Activated CD8-positive, alpha-beta T cell treated with anti-CD3 and anti-CD28 coated beads for 36 hours (primary cell): ENCODE results near the gene IGFBPL1. TPM values are rescaled to one million over a fixed set of nuclear protein-coding genes. Genes with fewer than 3 reads are reported as not detected.
A peak's percentile ranks its signal among the peaks of the same experiment; 100 is the strongest.

Experiments
- ATAC-seq: fragments of 200-7000 bp; cut with Tn5 transposase; one replicate; pipeline ENCODE4 v1.10.0; 2021; ENCODE audit warnings: mild to moderate bottlenecking, moderate library complexity
- CTCF ChIA-PET: fragments of 350-600 bp; sonication (Branson Sonifier 250); formaldehyde crosslinking; loops from one replicate; lab custom pipeline; 2021; ENCODE audit warnings: antibody characterized with exemption; lab: Charles Lee
- POLR2A ChIA-PET: fragments of 350-600 bp; sonication (Branson Sonifier 250); formaldehyde crosslinking; loops from one replicate; lab custom pipeline; 2021; ENCODE audit warnings: antibody characterized with exemption; lab: Charles Lee
- DNase-seq: peaks from one replicate; pipeline ENCODE4 v3.0.0-alpha.2; 2020
- H3K27ac Mint-ChIP-seq: one replicate; pipeline ENCODE4 v1.8.0; 2021; ENCODE audit warnings: mild to moderate bottlenecking, mixed read lengths
- H3K27me3 Mint-ChIP-seq: one replicate; pipeline ENCODE4 v1.8.0; 2021; ENCODE audit warnings: mixed read lengths
- H3K36me3 Mint-ChIP-seq: one replicate; pipeline ENCODE4 v1.8.0; 2021; ENCODE audit warnings: low read depth, mixed read lengths
- H3K4me1 Mint-ChIP-seq: one replicate; pipeline ENCODE4 v1.8.0; 2021; ENCODE audit warnings: low read depth, mixed read lengths
- H3K4me3 Mint-ChIP-seq: one replicate; pipeline ENCODE4 v1.8.0; 2021; ENCODE audit warnings: mild to moderate bottlenecking, moderate library complexity, mixed read lengths
- H3K9me3 Mint-ChIP-seq: one replicate; pipeline ENCODE4 v1.8.0; 2021; ENCODE audit warnings: mixed read lengths
- intact Hi-C: fragments of 100-400 bp; cut with micrococcal nuclease; formaldehyde crosslinking; loops from one replicate; pipeline ENCODE4 v1.10.0; 2022
- total RNA-seq, 2 experiments: library from RNA; stranded (reverse); gene quantifications; one replicate each; pipeline ENCODE4 v1.2.3, GENCODE V29; 2021
- TF ChIP-seq, protein P1 (sequence below): fragments of 200-600 bp; IDR thresholded peaks from one replicate; pipeline ENCODE4 v1.8.0; 2022; ENCODE audit warnings: antibody characterized with exemption, mild to moderate bottlenecking

IGFBPL1 gene
- total RNA-seq, 2 experiments from 2014 or later: not detected

DNA sequence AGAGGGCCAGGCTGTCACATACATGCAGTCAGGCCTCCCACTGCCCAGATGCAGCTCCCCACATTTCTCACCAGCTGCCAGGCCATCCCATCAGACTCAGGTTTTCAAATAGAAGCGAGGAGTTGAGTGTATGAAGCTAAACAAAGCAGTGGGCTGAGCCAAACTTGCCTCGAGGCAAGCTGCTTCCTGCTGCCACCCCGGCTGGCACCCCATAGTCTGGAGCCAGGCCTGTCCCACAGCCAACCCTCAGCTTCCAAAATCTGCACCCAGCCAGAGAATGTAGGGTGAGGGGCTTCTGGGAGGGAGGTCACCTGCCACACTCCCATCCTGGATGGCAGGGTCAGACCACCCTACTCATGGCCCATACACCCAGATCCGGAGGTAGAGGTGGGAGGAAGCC, 54.1 kb downstream of the IGFBPL1 start:
- ATAC-seq (no peak), DNase-seq (no peak)
- ChIA-PET POLR2A (interaction anchor here (0.9 kb wide), 1 partner anchor 48 kb away, joined by 3 read pairs; no protein-coding TSS in a partner anchor), CTCF (interaction anchor here (0.6 to 1.0 kb wide), 3 partner anchors 9 to 281 kb away, joined by 3 to 4 read pairs (median 4); no protein-coding TSS in a partner anchor)
- Mint-ChIP-seq H3K9me3 (no peaks in the 10 kb centered on the region), H3K36me3 (no peaks in the 10 kb centered on the region), H3K27ac (no peak overlapping the region), H3K4me1 (no peaks in the 10 kb centered on the region), H3K27me3 (peaks cover 6% of the 10 kb centered on the region), H3K4me3 (no peak overlapping the region)
- intact Hi-C loops: no loop called here
- TF ChIP-seq, protein P1, sequence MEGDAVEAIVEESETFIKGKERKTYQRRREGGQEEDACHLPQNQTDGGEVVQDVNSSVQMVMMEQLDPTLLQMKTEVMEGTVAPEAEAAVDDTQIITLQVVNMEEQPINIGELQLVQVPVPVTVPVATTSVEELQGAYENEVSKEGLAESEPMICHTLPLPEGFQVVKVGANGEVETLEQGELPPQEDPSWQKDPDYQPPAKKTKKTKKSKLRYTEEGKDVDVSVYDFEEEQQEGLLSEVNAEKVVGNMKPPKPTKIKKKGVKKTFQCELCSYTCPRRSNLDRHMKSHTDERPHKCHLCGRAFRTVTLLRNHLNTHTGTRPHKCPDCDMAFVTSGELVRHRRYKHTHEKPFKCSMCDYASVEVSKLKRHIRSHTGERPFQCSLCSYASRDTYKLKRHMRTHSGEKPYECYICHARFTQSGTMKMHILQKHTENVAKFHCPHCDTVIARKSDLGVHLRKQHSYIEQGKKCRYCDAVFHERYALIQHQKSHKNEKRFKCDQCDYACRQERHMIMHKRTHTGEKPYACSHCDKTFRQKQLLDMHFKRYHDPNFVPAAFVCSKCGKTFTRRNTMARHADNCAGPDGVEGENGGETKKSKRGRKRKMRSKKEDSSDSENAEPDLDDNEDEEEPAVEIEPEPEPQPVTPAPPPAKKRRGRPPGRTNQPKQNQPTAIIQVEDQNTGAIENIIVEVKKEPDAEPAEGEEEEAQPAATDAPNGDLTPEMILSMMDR: no peak

DNA sequence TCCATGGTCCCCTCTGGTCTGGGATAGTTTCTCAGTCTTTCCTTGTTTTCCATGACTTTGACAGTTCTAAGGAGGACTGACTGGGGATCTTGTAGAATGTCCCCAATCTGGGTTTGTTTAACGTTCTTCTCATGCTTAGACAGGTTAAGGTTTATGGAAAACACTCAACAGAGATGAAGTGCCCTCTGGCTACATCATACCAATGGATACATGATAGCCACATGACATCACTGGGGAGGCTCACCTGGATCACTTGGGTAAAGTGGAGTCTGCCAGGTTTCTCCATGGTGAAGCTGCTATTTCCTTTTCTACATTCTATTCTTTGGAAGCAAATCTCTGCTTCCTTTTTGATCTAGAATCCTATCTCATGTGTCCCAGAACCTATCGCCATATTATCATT, 55.5 kb downstream of the IGFBPL1 start:
- DNase-seq (no peak), ATAC-seq (no peak)
- TF ChIP-seq, protein P1: no peak
- intact Hi-C loops: loop anchor here (10.0 kb wide), 1 partner anchor 284 kb away; no protein-coding TSS in a partner anchor
- H3K36me3 Mint-ChIP-seq: no peaks in the 10 kb centered on the region
- ChIA-PET POLR2A (no interaction called here), CTCF (no interaction called here)
- H3K27ac Mint-ChIP-seq: no peak overlapping the region
- H3K4me1 Mint-ChIP-seq: no peaks in the 10 kb centered on the region
- H3K4me3 Mint-ChIP-seq: no peak overlapping the region
- no peaks in the 10 kb centered on the region for H3K9me3 Mint-ChIP-seq
- peaks cover 8% of the 10 kb centered on the region for H3K27me3 Mint-ChIP-seq

DNA sequence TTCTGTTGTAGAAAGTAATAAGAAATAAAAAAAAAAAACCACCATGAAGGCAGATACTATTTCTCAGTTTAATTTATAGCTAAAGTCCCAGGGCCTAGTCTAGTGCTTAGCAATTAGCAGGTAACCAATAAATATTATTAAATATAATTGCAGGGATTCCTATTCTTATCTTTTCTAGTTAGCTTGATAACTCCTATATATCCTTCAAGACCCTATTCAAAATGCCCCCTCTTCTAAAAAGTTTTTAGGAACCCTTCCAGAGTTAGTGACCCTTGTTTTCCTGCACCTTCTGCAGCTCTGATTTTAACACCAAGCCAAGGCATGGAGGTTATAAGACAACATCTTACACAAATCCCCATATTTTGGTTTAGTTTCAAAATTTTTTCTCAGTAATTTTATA, 56.4 kb downstream of the IGFBPL1 start:
- intact Hi-C loops: loop anchor here (10.0 kb wide), 1 partner anchor 283 kb away; no protein-coding TSS in a partner anchor
- TF ChIP-seq, protein P1: no peak
- no peak for DNase-seq
- Mint-ChIP-seq H3K4me1 (peaks cover 4% of the 10 kb centered on the region), H3K4me3 (no peak overlapping the region), H3K9me3 (no peaks in the 10 kb centered on the region), H3K27ac (no peak overlapping the region), H3K27me3 (peaks cover 8% of the 10 kb centered on the region), H3K36me3 (no peaks in the 10 kb centered on the region)
- ChIA-PET CTCF (no interaction called here), POLR2A (no interaction called here)
- ATAC-seq: no peak

DNA sequence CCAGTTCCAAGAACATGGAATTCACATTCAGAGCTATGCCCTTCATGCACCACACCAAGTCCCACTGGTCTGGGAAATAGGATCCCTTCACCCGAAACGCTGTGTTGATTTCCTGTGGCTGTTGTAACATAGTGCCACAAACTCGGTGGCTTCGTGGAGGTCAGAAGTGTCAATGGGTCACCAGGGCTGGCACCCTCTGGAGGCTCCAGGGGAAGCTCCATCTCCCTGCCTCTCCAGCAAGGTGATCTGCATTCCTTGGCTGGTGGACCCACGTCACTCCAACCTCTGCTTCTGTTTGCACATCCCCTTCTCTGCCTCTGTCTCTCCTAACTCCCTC, 60.7 kb downstream of the IGFBPL1 start:
- Mint-ChIP-seq H3K9me3 (no peaks in the 10 kb centered on the region), H3K27ac (no peak overlapping the region), H3K36me3 (no peaks in the 10 kb centered on the region), H3K4me3 (no peak overlapping the region), H3K27me3 (peaks cover 4% of the 10 kb centered on the region), H3K4me1 (peaks cover 4% of the 10 kb centered on the region)
- DNase-seq (no peak), ATAC-seq (no peak)
- TF ChIP-seq, protein P1: no peak
- intact Hi-C loops: loop anchor here (10.0 kb wide), 1 partner anchor 279 kb away; no protein-coding TSS in a partner anchor
- POLR2A ChIA-PET: no interaction called here
- CTCF ChIA-PET: interaction anchor here (1.4 kb wide), 1 partner anchor 9 kb away, joined by 4 read pairs; no protein-coding TSS in a partner anchor

DNA sequence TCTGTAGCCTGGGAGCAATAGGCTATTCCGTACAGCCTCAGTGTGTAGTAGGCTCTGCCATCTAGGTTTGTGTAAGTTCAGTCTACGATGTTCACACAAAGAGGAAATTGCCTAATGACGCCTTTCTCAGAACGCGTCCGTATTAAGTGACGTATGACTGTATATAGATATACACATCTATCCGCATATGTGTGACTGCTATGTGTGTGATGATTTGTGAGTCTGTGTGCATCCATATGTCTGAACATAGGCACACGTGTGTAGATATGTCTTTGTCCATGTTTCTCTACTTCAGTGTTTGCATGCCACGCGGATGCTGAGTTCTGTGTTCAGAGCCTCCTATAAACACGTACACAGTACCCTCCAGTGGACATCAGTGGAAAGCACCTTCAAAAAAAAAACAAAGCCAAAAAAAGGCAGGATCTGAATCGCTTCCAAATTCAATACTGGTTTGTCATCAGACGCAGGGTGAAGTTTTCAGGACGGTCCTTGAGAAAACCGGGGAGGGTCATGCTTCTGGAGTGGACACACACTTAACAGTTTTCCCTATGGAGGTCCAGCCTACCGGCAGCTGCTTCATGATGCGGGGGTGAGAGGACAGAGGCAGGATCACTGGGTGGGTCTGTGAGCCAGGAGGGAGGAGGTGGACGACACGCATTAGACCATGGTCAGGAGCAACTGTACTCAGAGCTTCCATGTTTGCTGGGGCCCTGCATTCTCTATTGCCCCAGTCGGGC, 61.2 kb downstream of the IGFBPL1 start:
- ChIA-PET POLR2A (no interaction called here), CTCF (interaction anchor here (1.4 kb wide), 1 partner anchor 10 kb away, joined by 4 read pairs; no protein-coding TSS in a partner anchor)
- H3K4me3 Mint-ChIP-seq: peak overlapping the region; percentile 34
- H3K27ac Mint-ChIP-seq: no peak overlapping the region
- H3K27me3 Mint-ChIP-seq: peaks cover 4% of the 10 kb centered on the region
- no peaks in the 10 kb centered on the region for H3K36me3 Mint-ChIP-seq
- H3K9me3 Mint-ChIP-seq: no peaks in the 10 kb centered on the region
- intact Hi-C loops: loop anchor here (10.0 kb wide), 1 partner anchor 278 kb away; no protein-coding TSS in a partner anchor
- TF ChIP-seq, protein P1: peak; percentile 52
- peak; percentile 40 for DNase-seq
- ATAC-seq: peak; percentile 75
- peaks cover 4% of the 10 kb centered on the region for H3K4me1 Mint-ChIP-seq
